ENCODE measurements around the gene CCDC12. TPM values are rescaled to one million over a fixed set of nuclear protein-coding genes. Genes with fewer than 3 reads are reported as not detected.

The CCDC12 gene
- total and polyA plus RNA-seq, 3 experiments from 2014 or later = 56.4 to 114 (median 59.8) TPM

- Histone ChIP-seq H3K27ac (ENCODE audit: low read depth, low read length) (no peak overlapping the region), H3K36me3 (ENCODE audit: insufficient read depth, low read length) (peaks cover 18% of the 10 kb centered on the region), H3K4me3 (ENCODE audit: low read length) (no peak overlapping the region), H3K9me3 (ENCODE audit: low read length) (no peaks in the 10 kb centered on the region), H3K27me3 (ENCODE audit: insufficient read depth, low read length, poor library complexity, severe bottlenecking) (no peaks in the 10 kb centered on the region), H3K4me1 (ENCODE audit: insufficient read depth, low read length) (no peaks in the 10 kb centered on the region)
- no peaks in the 10 kb centered on the region for H3K27me3 Mint-ChIP-seq
- H3K27ac Mint-ChIP-seq = peak overlapping the region; percentile 54 to 89 (median 78)
- H3K36me3 Mint-ChIP-seq = peaks cover 0 to 49% (median 0%) of the 10 kb centered on the region in 3 donors
- no peak for DNase-seq
- H3K4me3 Mint-ChIP-seq = peak overlapping the region in 3 of 7 donors; percentile 29 to 71 (median 32)
- POLR2A ChIA-PET = interaction anchor here (1.2 to 1.3 kb wide), 2 partner anchors 31 to 64 kb away, joined by 3 to 4 read pairs; partner anchors contain the start of gene NBEAL2
- peaks cover 9 to 38% (median 12%) of the 10 kb centered on the region in 3 donors for H3K4me1 Mint-ChIP-seq
- CTCF ChIA-PET = interaction anchor here (1.1 kb wide), 1 partner anchor 58 kb away, joined by 3 read pairs; no protein-coding TSS in a partner anchor
- H3K9me3 Mint-ChIP-seq = no peaks in the 10 kb centered on the region
These were observed 34.4 kb upstream of the CCDC12 start for GRCh38 chr3:47010910-47011309.

GRCh38 chr3:47010111-47010712 is 33.7 kb upstream of the CCDC12 start:
- ChIA-PET POLR2A (interaction anchor here (0.6 to 2.3 kb wide), 4 partner anchors 30 to 49 kb away, joined by 3 to 11 read pairs (median 6); partner anchors contain the start of genes CCDC12 and NBEAL2), CTCF (interaction anchor here (1.1 to 1.3 kb wide), 3 partner anchors 9 to 313 kb away, joined by 3 to 4 read pairs (median 3); no protein-coding TSS in a partner anchor)
- H3K9me3 ChIP-seq (ENCODE audit: low read length) = no peaks in the 10 kb centered on the region
- H3K27ac ChIP-seq (ENCODE audit: low read depth, low read length) = no peak overlapping the region
- H3K27me3 ChIP-seq (ENCODE audit: insufficient read depth, low read length, poor library complexity, severe bottlenecking) = no peaks in the 10 kb centered on the region
- H3K27me3 Mint-ChIP-seq = no peaks in the 10 kb centered on the region
- peak overlapping the region; percentile 58 to 86 (median 78) for H3K27ac Mint-ChIP-seq
- peaks cover 19% of the 10 kb centered on the region for H3K36me3 ChIP-seq (ENCODE audit: insufficient read depth, low read length)
- H3K4me1 Mint-ChIP-seq = peaks cover 9 to 35% (median 9%) of the 10 kb centered on the region in 3 donors
- peak in 1 of 5 donors; percentile 48 for DNase-seq
- no peaks in the 10 kb centered on the region for H3K4me1 ChIP-seq (ENCODE audit: insufficient read depth, low read length)
- H3K36me3 Mint-ChIP-seq = peaks cover 0 to 50% (median 0%) of the 10 kb centered on the region in 3 donors
- H3K4me3 ChIP-seq (ENCODE audit: low read length) = no peak overlapping the region
- H3K9me3 Mint-ChIP-seq = no peaks in the 10 kb centered on the region
- peak overlapping the region; percentile 34 to 87 (median 71) for H3K4me3 Mint-ChIP-seq

GRCh38 chr3:47009225-47010110 is 32.9 kb upstream of the CCDC12 start:
- Histone ChIP-seq H3K36me3 (ENCODE audit: insufficient read depth, low read length) (peaks cover 23% of the 10 kb centered on the region), H3K4me3 (ENCODE audit: low read length) (peak overlapping the region; percentile 26), H3K4me1 (ENCODE audit: insufficient read depth, low read length) (no peaks in the 10 kb centered on the region), H3K27ac (ENCODE audit: low read depth, low read length) (no peak overlapping the region), H3K27me3 (ENCODE audit: insufficient read depth, low read length, poor library complexity, severe bottlenecking) (no peaks in the 10 kb centered on the region), H3K9me3 (ENCODE audit: low read length) (no peaks in the 10 kb centered on the region)
- Mint-ChIP-seq H3K36me3 (peaks cover 0 to 51% (median 0%) of the 10 kb centered on the region in 3 donors), H3K4me1 (peaks cover 7 to 33% (median 9%) of the 10 kb centered on the region in 3 donors), H3K27ac (peak overlapping the region; percentile 60 to 94 (median 82)), H3K27me3 (no peaks in the 10 kb centered on the region), H3K9me3 (no peaks in the 10 kb centered on the region), H3K4me3 (peak overlapping the region; percentile 45 to 85 (median 71))
- ChIA-PET CTCF (interaction anchor here (0.6 to 1.3 kb wide), 5 partner anchors 9 to 314 kb away, joined by 3 to 4 read pairs (median 3); no protein-coding TSS in a partner anchor), POLR2A (interaction anchor here (0.6 to 2.3 kb wide), 7 partner anchors 22 to 273 kb away, joined by 3 to 11 read pairs (median 3); partner anchors contain the start of genes CCDC12, KIF9, KLHL18 and NBEAL2)
- DNase-seq = peak; percentile 49 to 91 (median 82)

- ChIA-PET POLR2A (interaction anchor here (0.8 to 2.3 kb wide), 6 partner anchors 22 to 274 kb away, joined by 3 to 11 read pairs (median 4); partner anchors contain the start of genes CCDC12, KIF9, KLHL18 and NBEAL2), CTCF (interaction anchor here (0.6 to 1.3 kb wide), 5 partner anchors 10 to 315 kb away, joined by 3 to 4 read pairs (median 3); no protein-coding TSS in a partner anchor)
- Histone ChIP-seq H3K27ac (ENCODE audit: low read depth, low read length) (no peak overlapping the region), H3K9me3 (ENCODE audit: low read length) (no peaks in the 10 kb centered on the region), H3K36me3 (ENCODE audit: insufficient read depth, low read length) (peaks cover 29% of the 10 kb centered on the region), H3K4me3 (ENCODE audit: low read length) (peak overlapping the region; percentile 26), H3K4me1 (ENCODE audit: insufficient read depth, low read length) (no peaks in the 10 kb centered on the region), H3K27me3 (ENCODE audit: insufficient read depth, low read length, poor library complexity, severe bottlenecking) (no peaks in the 10 kb centered on the region)
- H3K4me1 Mint-ChIP-seq = peaks cover 6 to 30% (median 7%) of the 10 kb centered on the region in 3 donors
- H3K4me3 Mint-ChIP-seq = peak overlapping the region in 5 of 7 donors; percentile 36 to 63 (median 59)
- peak overlapping the region in 7 of 8 donors; percentile 17 to 79 (median 50) for H3K27ac Mint-ChIP-seq
- no peaks in the 10 kb centered on the region for H3K9me3 Mint-ChIP-seq
- no peak for DNase-seq
- no peaks in the 10 kb centered on the region for H3K27me3 Mint-ChIP-seq
- H3K36me3 Mint-ChIP-seq = peaks cover 0 to 51% (median 0%) of the 10 kb centered on the region in 3 donors
These were observed 32.3 kb upstream of the CCDC12 start for GRCh38 chr3:47008851-47009224.

- no peaks in the 10 kb centered on the region for H3K9me3 ChIP-seq (ENCODE audit: low read length)
- H3K4me1 ChIP-seq (ENCODE audit: insufficient read depth, low read length) = no peaks in the 10 kb centered on the region
- H3K36me3 Mint-ChIP-seq = peaks cover 0 to 52% (median 0%) of the 10 kb centered on the region in 3 donors
- H3K36me3 ChIP-seq (ENCODE audit: insufficient read depth, low read length) = peaks cover 34% of the 10 kb centered on the region
- H3K27me3 Mint-ChIP-seq = no peaks in the 10 kb centered on the region
- H3K27ac Mint-ChIP-seq = peak overlapping the region in 7 of 8 donors; percentile 17 to 79 (median 50)
- POLR2A ChIA-PET = interaction anchor here (0.8 to 2.3 kb wide), 3 partner anchors 21 to 274 kb away, joined by 3 to 11 read pairs (median 4); partner anchors contain the start of genes KIF9, KLHL18 and NBEAL2
- peak in 1 of 5 donors; percentile 46 for DNase-seq
- peaks cover 6 to 30% (median 7%) of the 10 kb centered on the region in 3 donors for H3K4me1 Mint-ChIP-seq
- no peaks in the 10 kb centered on the region for H3K9me3 Mint-ChIP-seq
- CTCF ChIA-PET = interaction anchor here (1.2 to 2.3 kb wide), 2 partner anchors 10 to 13 kb away, joined by 3 to 5 read pairs; no protein-coding TSS in a partner anchor
- no peak overlapping the region for H3K27ac ChIP-seq (ENCODE audit: low read depth, low read length)
- H3K27me3 ChIP-seq (ENCODE audit: insufficient read depth, low read length, poor library complexity, severe bottlenecking) = no peaks in the 10 kb centered on the region
- peak overlapping the region in 5 of 7 donors; percentile 50 to 63 (median 59) for H3K4me3 Mint-ChIP-seq
- no peak overlapping the region for H3K4me3 ChIP-seq (ENCODE audit: low read length)
These were observed 31.8 kb upstream of the CCDC12 start for GRCh38 chr3:47008234-47008796.

GRCh38 chr3:47007482-47008233 is 31.1 kb upstream of the CCDC12 start:
- Histone ChIP-seq H3K27ac (ENCODE audit: low read depth, low read length) (no peak overlapping the region), H3K4me1 (ENCODE audit: insufficient read depth, low read length) (no peaks in the 10 kb centered on the region), H3K36me3 (ENCODE audit: insufficient read depth, low read length) (peaks cover 40% of the 10 kb centered on the region), H3K9me3 (ENCODE audit: low read length) (no peaks in the 10 kb centered on the region), H3K27me3 (ENCODE audit: insufficient read depth, low read length, poor library complexity, severe bottlenecking) (no peaks in the 10 kb centered on the region), H3K4me3 (ENCODE audit: low read length) (no peak overlapping the region)
- peaks cover 0 to 57% (median 0%) of the 10 kb centered on the region in 3 donors for H3K36me3 Mint-ChIP-seq
- H3K27ac Mint-ChIP-seq = peak overlapping the region in 2 of 8 donors; percentile 17 to 42
- no peaks in the 10 kb centered on the region for H3K9me3 Mint-ChIP-seq
- POLR2A ChIA-PET = interaction anchor here (2.3 kb wide), 1 partner anchor 28 kb away, joined by 11 read pairs; the partner anchor contains the start of gene NBEAL2
- peak overlapping the region in 1 of 7 donors; percentile 13 for H3K4me3 Mint-ChIP-seq
- H3K4me1 Mint-ChIP-seq = peaks cover 6 to 30% (median 7%) of the 10 kb centered on the region in 3 donors
- peak in 1 of 5 donors; percentile 46 for DNase-seq
- CTCF ChIA-PET = interaction anchor here (2.3 kb wide), 1 partner anchor 10 kb away, joined by 5 read pairs; no protein-coding TSS in a partner anchor
- H3K27me3 Mint-ChIP-seq = no peaks in the 10 kb centered on the region

Data from CD8-positive, alpha-beta memory T cell (primary cell).